Kidney (tissue), 14 donors: ENCODE data around the gene DDX4. TPM values are rescaled to one million over a fixed set of nuclear protein-coding genes. Genes with fewer than 3 reads are reported as not detected.
"Not testable (repeated sequence)": the region's sequence is repeated elsewhere in the genome, so short reads cannot be mapped to it uniquely, and the experiment has no call there.

Experiments
- DNase-seq, 5 donors: peaks; one replicate each; pipeline ENCODE4 v3.0.0-alpha.2; 2013 to 2020
- FAIRE-seq: peaks from 2 replicates; lab custom pipeline; 2012; peaks lifted over from hg19 to GRCh38; lab: Jason Lieb, UNC
- H3K27ac ChIP-seq, 2 donors: one replicate each; pipeline ENCODE4 v1.7.0; 2013; ENCODE audit warnings: low read depth in 2 of 2, low read length in 2 of 2, inconsistent platforms in 1 of 2
- H3K27me3 ChIP-seq: one replicate; pipeline ENCODE4 v1.7.1; 2013; ENCODE audit warnings: low read length, inconsistent platforms; ENCODE audit not compliant: control insufficient read depth, insufficient read depth
- H3K36me3 ChIP-seq, 3 donors: one replicate each; pipeline versions ENCODE4 v1.7.0 to v1.7.1; 2013; ENCODE audit warnings: low read length in 3 of 3, control low read depth in 1 of 3, inconsistent platforms in 1 of 3; ENCODE audit not compliant: insufficient read depth in 3 of 3, control insufficient read depth in 2 of 3
- H3K4me1 ChIP-seq, 3 donors: one replicate each; pipeline versions ENCODE4 v1.7.0 to v1.7.1; 2013; ENCODE audit warnings: low read length in 3 of 3, inconsistent platforms in 1 of 3, low read depth in 1 of 3; ENCODE audit not compliant: control insufficient read depth in 2 of 3, insufficient read depth in 2 of 3
- H3K4me3 ChIP-seq, 3 donors: one replicate each; pipeline versions ENCODE4 v1.7.0 to v1.8.1; 2013; ENCODE audit warnings: low read length in 3 of 3, control low read depth in 1 of 3, inconsistent platforms in 1 of 3
- H3K9ac ChIP-seq, 3 donors: one replicate each; pipeline versions ENCODE4 v1.7.0 to v1.7.1; 2013; ENCODE audit warnings: low read length in 3 of 3, control low read depth in 1 of 3, inconsistent platforms in 1 of 3
- H3K9me3 ChIP-seq, 3 donors: one replicate each; pipeline versions ENCODE4 v1.7.0 to v1.7.1; 2013; ENCODE audit warnings: low read length in 3 of 3, control low read depth in 1 of 3, inconsistent platforms in 1 of 3; ENCODE audit not compliant: control insufficient read depth in 2 of 3, insufficient read depth in 1 of 3
- CTCF ChIP-seq: IDR thresholded peaks from 3 replicates; pipeline ENCODE4 v1.5.1; 2012; ENCODE audit warnings: mild to moderate bottlenecking, moderate library complexity, borderline replicate concordance; ENCODE audit not compliant: insufficient read depth; ENCODE audit errors: extremely low read depth
- intact Hi-C: fragments of 100-400 bp; cut with DNase I; formaldehyde crosslinking; loops from one replicate; pipeline ENCODE4 v1.11.1; 2022
- polyA plus RNA-seq: library from polyadenylated mRNA; stranded (reverse); fragments of 350-450 nt; fragmentation: Illumina TruSeq; extraction: RNeasy Lipid Tissue Mini Kit (QIAGEN cat#74804); gene quantifications from one replicate; pipeline ENCODE4 v1.2.3, GENCODE V29; 2014; ENCODE audit warnings: low read depth, low replicate concordance; ENCODE audit not compliant: insufficient read depth
- total RNA-seq: library from RNA; stranded (reverse); fragmentation: NEBNext Ultra II Directional; extraction: Animal tissue kit (Norgen Biotek cat#: 25700); gene quantifications from one replicate; pipeline ENCODE4 v1.2.1, GENCODE V29; 2021
- donor health status: control.
- donor health status: control.
- donor health status: control.
- donor health status: control.
- donor health status: control.
- donor health status: DM: yes; HTN: yes; CAD: no.
- donor health status: Normal renal cell carcinoma (clear cell type).

DDX4 gene
- total and polyA plus RNA-seq, 2 donors from 2014 or later, result not detected

GRCh38 chr5:55714749-55715148 is 23.1 kb upstream of the DDX4 start:
- no peak for TF ChIP-seq CTCF
- intact Hi-C loops, result no loop called here
- Histone ChIP-seq H3K4me3 (no peak overlapping the region), H3K4me1 (peaks cover 0 to 5% (median 4%) of the 10 kb centered on the region in 3 donors), H3K27me3 (no peaks in the 10 kb centered on the region), H3K9me3 (no peaks in the 10 kb centered on the region), H3K36me3 (no peaks in the 10 kb centered on the region), H3K9ac (no peak overlapping the region), H3K27ac (no peak overlapping the region)
- DNase-seq (no peak), FAIRE-seq (no peak)

GRCh38 chr5:55715519-55716078 is 22.3 kb upstream of the DDX4 start:
- TF ChIP-seq CTCF, result no peak
- Histone ChIP-seq H3K9me3 (no peaks in the 10 kb centered on the region), H3K9ac (no peak overlapping the region), H3K4me3 (no peak overlapping the region), H3K36me3 (no peaks in the 10 kb centered on the region), H3K27me3 (no peaks in the 10 kb centered on the region), H3K4me1 (peaks cover 0 to 5% (median 4%) of the 10 kb centered on the region in 3 donors), H3K27ac (no peak overlapping the region)
- DNase-seq (no peak), FAIRE-seq (no peak)
- intact Hi-C loops, result no loop called here

- intact Hi-C loops, H3K4me3 ChIP-seq, H3K9me3 ChIP-seq, H3K27ac ChIP-seq, H3K9ac ChIP-seq, FAIRE-seq, H3K4me1 ChIP-seq, H3K36me3 ChIP-seq, H3K27me3 ChIP-seq, DNase-seq: not testable (repeated sequence)
These were observed 18.8 kb upstream of the DDX4 start for GRCh38 chr5:55719026-55719425.

GRCh38 chr5:55720188-55720703 is 17.6 kb upstream of the DDX4 start:
- Histone ChIP-seq H3K9ac (no peak overlapping the region), H3K4me3 (no peak overlapping the region), H3K9me3 (no peaks in the 10 kb centered on the region), H3K27ac (no peak overlapping the region), H3K27me3 (no peaks in the 10 kb centered on the region), H3K4me1 (no peaks in the 10 kb centered on the region), H3K36me3 (no peaks in the 10 kb centered on the region)
- intact Hi-C loops, result no loop called here
- DNase-seq (no peak), FAIRE-seq (no peak)
- no peak for TF ChIP-seq CTCF
